Fibroblast of villous mesenchyme (primary cell): ENCODE measurements around the gene MAMDC2. TPM values are rescaled to one million over a fixed set of nuclear protein-coding genes. Genes with fewer than 3 reads are reported as not detected.

Source experiments
- DNase-seq: peaks from one replicate; pipeline ENCODE4 v3.0.0-alpha.2; 2010; ENCODE audit warnings: low read depth
- H3K4me3 ChIP-seq: 2 replicates; pipeline ENCODE4 v1.5.1; 2011; ENCODE audit warnings: low read depth, mild to moderate bottlenecking, low read length
- CTCF ChIP-seq: IDR thresholded peaks from 2 replicates; pipeline ENCODE4 v1.5.1; 2012; ENCODE audit warnings: low read depth, mild to moderate bottlenecking, low read length; ENCODE audit not compliant: insufficient read depth
- total RNA-seq: library from RNA; depleted of rRNA; stranded (reverse); fragments of >200 nt; gene quantifications from 2 replicates; pipeline ENCODE4 v1.2.3, GENCODE V29; 2012

MAMDC2 gene
- total RNA-seq, 1 donor = 22.9 TPM

- no peak for TF ChIP-seq CTCF
- peak; percentile 46 for DNase-seq
- H3K4me3 ChIP-seq = no peak overlapping the region
These were observed 39.5 kb upstream of the MAMDC2 start for GRCh38 chr9:70003901-70004714.

GRCh38 chr9:70006306-70006705, 37.3 kb upstream of the MAMDC2 start:
- no peak for DNase-seq
- H3K4me3 ChIP-seq = no peak overlapping the region
- no peak for TF ChIP-seq CTCF

GRCh38 chr9:70007831-70008230, 35.8 kb upstream of the MAMDC2 start:
- H3K4me3 ChIP-seq = no peak overlapping the region
- TF ChIP-seq CTCF = no peak
- no peak for DNase-seq

- no peak for TF ChIP-seq CTCF
- peak; percentile 70 for DNase-seq
These were observed 33.6 kb upstream of the MAMDC2 start for GRCh38 chr9:70010015-70010414.

GRCh38 chr9:70011366-70011765, 32.3 kb upstream of the MAMDC2 start:
- H3K4me3 ChIP-seq = no peak overlapping the region
- DNase-seq = no peak
- no peak for TF ChIP-seq CTCF

More at GRCh38 chr9:70010015-70010414, 33.6 kb upstream of the MAMDC2 start:
- no peak overlapping the region for H3K4me3 ChIP-seq

- no peak overlapping the region for H3K4me3 ChIP-seq
- no peak for DNase-seq
- no peak for TF ChIP-seq CTCF
These were observed 31.1 kb upstream of the MAMDC2 start for GRCh38 chr9:70012569-70012968.
